ENCODE data around the gene BIRC7.

- TF ChIP-seq, protein P1, sequence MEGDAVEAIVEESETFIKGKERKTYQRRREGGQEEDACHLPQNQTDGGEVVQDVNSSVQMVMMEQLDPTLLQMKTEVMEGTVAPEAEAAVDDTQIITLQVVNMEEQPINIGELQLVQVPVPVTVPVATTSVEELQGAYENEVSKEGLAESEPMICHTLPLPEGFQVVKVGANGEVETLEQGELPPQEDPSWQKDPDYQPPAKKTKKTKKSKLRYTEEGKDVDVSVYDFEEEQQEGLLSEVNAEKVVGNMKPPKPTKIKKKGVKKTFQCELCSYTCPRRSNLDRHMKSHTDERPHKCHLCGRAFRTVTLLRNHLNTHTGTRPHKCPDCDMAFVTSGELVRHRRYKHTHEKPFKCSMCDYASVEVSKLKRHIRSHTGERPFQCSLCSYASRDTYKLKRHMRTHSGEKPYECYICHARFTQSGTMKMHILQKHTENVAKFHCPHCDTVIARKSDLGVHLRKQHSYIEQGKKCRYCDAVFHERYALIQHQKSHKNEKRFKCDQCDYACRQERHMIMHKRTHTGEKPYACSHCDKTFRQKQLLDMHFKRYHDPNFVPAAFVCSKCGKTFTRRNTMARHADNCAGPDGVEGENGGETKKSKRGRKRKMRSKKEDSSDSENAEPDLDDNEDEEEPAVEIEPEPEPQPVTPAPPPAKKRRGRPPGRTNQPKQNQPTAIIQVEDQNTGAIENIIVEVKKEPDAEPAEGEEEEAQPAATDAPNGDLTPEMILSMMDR (IDR thresholded peaks at IDR 0.05 in 8 of 11, conservative IDR thresholded peaks at IDR 0.05 in 3 of 11), result no peak
- TF ChIP-seq POLR2A (IDR thresholded peaks at IDR 0.05), result no peak
Observed at GRCh38 chr20:63257629-63258028, 21.9 kb downstream of the BIRC7 start.
